T-helper 1 cell (primary cell): ENCODE data around the gene ZMYM3.
A peak's percentile ranks its signal among the peaks of the same experiment; 100 is the strongest.

Experiments
- DNase-seq, 5 donors: peaks; one replicate each; pipeline ENCODE4 v3.0.0-alpha.2; 2012 to 2020

The ZMYM3 gene

DNA sequence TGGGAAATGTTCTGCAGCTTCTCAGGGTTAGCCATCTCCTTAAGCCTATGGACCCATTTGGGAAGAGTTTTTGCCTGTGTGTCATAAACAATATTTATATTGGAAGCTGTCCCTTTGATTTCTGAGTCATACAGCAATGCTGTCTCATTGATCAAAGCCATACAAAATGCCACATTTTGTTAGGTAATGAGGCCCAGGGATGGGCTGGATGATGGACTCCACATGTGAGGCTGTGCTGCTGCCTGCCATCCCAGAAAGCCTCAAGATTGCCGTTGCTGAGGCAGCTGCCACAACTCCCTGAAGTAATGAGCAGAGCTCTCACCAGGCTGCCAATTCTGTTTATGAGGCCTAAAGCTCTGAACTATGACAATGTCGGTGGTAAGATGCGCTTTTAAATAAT, 43.1 kb downstream of the ZMYM3 start:
- no peak for DNase-seq

DNA sequence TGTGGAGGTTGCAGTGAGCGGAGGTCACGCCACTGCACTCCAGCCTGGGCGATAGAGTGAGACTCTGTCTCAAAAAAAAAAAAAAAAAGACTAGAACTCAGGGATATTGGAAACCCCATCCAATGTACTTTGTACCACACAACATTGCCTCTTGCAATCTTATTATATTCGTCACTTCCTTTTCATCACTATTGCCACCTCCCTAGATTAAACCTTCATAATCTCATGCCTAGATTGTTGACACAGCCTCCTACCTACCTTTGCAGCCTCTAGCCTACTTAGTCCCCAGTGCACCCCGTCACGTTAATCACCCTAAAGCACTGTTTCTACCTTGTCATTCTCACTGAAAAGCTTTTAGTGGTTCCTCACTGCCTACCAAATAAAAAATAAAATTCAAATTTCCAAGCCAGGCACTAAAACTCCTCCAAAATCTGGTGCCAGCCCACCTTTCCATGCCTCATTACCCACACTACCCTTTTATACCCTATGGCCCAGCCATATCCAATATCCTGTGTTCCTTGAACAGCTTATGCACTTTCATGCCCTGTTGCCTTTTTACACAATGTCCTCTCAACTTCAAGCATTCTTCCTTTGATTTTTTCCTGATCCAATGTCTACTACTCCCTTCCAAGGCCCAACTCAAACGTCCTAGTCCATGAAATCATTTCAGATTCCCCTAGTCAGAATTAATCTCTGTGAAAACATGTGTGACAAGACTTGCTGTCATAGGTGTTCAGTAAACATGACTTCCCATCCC, 54.5 kb downstream of the ZMYM3 start:
- DNase-seq = no peak

DNA sequence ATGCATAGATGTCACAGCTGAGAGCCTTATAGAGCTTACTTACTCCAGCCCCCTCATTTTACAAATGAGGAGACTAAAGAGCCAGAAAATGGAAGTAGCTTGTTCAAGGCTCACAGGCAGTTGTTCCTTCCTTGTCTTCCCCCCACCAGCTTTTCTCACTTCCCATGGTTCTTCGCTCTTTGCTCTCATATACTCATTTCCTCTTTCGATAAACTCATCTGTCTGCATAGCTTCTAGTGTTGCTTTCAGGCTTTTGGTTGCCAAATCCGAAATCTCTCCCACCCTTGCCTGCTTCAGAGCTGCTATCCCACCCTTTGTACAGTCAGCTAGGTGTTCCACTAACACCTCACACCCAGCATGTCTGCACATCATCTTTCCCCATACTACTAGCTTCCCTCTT, 55.9 kb downstream of the ZMYM3 start:
- peak in 1 of 5 donors; percentile 43 for DNase-seq

DNA sequence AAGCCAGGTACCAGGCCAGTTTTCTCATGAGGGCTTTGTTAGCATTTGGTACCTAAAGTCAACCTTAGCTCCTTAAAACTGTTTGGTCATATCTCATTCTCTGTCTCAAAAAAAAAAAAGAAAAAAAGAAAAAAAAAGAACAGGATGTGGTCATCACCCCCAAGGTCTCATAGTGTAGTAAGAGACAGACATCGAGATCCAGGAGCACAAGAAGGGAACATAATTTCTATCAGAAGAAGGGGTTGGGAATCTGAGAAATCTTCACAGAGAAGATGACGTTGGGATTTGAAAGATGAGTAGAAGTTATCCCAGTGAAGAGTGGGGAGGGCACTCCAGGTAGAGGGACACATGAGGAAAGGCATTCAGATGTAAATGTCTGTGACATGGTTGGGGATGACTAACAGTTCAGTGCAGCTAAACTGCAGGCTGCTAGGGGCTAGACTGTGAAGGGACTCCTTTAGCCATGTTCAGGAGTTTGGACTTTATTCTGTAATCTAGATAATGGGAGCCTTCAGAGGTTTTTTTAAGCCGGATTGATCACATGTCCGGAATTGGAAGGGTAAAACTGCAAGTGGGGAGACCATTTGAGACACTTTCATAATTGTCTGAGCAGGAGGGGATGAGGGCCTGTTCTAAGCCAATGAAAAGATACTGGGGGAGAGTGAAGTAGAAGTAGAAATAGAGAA, 57.8 kb downstream of the ZMYM3 start:
- DNase-seq = peak in 1 of 5 donors; percentile 49

DNA sequence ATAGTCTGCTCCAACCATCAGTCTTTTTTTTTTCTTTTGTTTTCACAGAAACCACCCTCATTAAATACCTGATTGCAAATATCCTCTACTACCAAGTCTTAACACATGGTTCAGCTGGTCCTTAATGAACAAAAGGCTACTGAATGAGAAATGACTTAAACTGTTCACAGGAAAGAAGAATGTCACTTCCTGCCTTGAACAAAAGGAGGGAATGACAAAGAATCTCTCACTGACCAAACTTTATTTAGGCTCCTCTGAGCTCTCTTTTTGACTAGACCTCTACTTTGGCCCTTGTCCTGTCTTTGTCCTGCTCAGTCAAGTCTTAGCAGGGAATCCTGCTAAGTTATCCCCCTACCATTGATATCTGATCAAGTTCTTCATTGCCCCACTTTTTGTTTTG, 62.7 kb downstream of the ZMYM3 start:
- DNase-seq = no peak
